ENCODE results near the gene SLC25A40.

- TF ChIP-seq, protein P1, sequence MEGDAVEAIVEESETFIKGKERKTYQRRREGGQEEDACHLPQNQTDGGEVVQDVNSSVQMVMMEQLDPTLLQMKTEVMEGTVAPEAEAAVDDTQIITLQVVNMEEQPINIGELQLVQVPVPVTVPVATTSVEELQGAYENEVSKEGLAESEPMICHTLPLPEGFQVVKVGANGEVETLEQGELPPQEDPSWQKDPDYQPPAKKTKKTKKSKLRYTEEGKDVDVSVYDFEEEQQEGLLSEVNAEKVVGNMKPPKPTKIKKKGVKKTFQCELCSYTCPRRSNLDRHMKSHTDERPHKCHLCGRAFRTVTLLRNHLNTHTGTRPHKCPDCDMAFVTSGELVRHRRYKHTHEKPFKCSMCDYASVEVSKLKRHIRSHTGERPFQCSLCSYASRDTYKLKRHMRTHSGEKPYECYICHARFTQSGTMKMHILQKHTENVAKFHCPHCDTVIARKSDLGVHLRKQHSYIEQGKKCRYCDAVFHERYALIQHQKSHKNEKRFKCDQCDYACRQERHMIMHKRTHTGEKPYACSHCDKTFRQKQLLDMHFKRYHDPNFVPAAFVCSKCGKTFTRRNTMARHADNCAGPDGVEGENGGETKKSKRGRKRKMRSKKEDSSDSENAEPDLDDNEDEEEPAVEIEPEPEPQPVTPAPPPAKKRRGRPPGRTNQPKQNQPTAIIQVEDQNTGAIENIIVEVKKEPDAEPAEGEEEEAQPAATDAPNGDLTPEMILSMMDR (IDR thresholded peaks at IDR 0.05; ENCODE audit: low read length): no peak
- TF ChIP-seq EZH2 (IDR thresholded peaks at IDR 0.05; ENCODE audit: borderline replicate concordance, low read length): no peak
Measured at GRCh38 chr7:87810130-87810529, 66.0 kb downstream of the SLC25A40 start.
